Superior temporal gyrus (tissue), 1 donor: ENCODE results near the gene DMBX1.

Experiments
- DNase-seq: peaks from one replicate; pipeline ENCODE4 v3.0.0-alpha.2; 2016; ENCODE audit errors: extremely low spot score

The DMBX1 gene

GRCh38 chr1:46483589-46483988 lies 6.0 kb upstream of the DMBX1 start:
- DNase-seq, result no peak

- DNase-seq, result no peak
Measured at GRCh38 chr1:46484783-46485490, 4.7 kb upstream of the DMBX1 start.

DNA sequence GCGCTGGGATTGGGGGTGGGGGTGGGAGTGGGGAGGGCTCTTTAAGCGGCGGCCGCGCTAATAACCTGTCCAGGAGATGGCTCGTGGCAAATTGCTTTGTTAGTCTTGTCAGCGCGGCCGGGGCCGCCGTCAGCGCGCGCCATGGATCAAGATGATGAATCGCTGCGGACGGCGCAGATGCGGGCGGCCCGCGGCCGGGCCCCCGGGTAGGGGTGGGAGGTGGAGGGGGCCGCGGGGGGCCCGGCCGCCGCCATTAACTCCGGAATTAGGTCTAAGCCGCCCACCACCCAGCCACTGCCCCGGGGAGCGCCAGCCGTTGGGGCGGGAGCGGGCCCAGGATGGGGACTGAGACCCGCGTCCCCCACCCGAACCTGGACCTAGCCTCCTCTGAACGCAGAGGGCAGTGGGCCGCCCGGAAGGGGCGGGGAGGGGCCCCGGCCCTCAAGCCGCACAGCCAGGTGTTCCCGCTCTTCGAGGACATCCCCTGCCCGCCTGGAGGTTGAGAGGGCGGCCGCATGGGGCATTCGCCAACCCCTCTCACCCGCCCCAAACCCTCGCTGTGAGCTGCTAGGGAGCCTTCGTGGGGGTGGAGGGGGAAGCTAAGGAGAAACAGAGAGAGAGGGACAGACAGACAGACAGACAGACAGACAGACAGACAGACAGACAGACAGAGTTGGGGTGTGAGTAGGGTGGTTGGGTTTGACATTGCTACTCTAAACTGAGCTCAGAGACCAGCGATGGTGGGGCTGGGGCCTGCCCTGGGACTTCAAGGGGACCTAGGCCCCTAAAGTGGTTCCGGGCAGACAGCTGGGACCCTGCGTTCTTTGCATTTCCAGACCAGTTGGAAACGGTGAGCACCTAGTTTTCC lies 3.8 kb upstream of the DMBX1 start:
- DNase-seq, result no peak

GRCh38 chr1:46486432-46487015 lies 3.1 kb upstream of the DMBX1 start:
- DNase-seq, result no peak

DNA sequence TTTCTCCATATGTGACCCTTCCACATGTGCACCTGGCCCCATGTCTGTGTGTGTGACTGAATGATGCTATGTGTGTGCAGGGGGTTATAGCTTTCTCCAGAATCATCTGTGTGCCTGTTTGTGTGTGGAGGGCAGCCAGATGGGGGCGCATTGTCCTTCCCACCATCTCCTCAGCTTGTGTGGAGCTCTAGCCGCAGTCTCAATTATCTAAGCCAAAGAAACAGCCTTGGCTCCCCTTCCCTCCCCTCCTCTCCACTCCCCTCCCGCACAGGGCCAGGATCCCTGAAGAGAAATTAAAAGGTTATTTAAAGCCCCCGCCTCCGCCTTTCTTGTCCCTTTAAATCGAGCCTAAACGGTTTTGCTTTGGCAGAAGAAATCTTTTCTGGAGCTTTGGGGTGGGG lies 1.8 kb upstream of the DMBX1 start:
- no peak for DNase-seq

DNA sequence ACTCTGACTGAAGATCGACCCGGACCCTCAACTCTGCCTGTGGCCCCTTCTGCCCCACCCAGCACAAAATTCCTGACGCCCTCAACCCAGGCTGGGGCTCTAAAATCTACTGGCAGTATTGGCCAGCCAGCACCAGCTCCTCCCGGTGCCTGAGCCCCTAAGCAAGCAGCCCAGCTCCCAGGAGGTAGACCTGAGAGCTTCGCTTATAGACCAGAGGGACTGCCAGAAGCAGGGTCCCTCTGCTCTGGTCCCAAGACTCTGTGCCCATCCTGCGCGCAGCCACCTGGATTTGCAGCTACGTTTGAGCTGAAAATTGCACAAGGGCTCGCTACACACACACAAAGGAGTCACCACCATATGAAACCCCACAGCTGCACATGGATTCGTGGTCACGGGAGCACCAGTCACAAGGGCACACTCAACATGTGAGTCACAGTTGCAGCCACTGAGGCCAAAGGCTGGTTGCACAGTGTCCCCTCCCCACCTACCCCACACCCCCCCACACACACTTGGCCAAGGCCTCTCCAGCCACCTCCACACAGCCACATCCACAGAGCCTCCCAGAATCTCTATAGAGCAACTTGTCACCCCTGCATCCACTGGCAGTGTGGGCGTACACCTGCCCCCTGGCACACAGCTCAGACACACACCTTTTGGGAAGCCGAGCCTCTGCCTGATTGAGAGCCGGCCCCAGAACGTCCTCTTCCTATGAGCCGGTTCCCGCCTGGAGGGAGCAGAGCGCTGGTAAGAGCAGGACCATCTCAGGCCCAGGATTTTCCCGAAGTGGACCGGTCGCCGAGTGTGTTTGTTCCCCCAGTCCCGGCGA lies 1.1 kb upstream of the DMBX1 start:
- DNase-seq, result no peak

DNA sequence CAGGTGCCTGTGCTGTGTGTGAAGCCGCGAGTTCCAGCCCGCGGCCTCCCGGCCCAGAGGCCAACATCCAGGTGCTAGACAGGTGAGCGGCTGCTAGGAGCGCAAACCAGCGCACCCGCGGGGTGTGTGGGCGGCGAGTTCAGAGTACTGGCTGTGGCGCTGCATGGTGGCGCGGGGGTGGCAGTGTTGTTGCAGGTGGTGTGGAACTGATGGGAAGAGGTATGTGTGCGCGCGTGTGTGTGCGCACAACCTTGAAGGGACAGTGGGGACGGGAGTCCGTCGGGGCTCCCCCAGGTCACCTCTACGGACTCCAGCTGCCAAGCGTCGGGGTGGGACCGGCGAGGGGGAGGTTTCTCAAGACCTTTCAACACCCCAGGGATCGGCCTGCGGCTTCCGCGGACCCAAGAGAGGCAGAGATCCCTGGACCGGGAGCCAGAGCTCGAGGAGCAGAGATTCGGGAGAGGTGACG lies 433 bp upstream of the DMBX1 start:
- no peak for DNase-seq

GRCh38 chr1:46490406-46490655 lies 695 bp downstream of the DMBX1 start:
- DNase-seq, result no peak

- no peak for DNase-seq
Measured at GRCh38 chr1:46490656-46491442, 1.2 kb downstream of the DMBX1 start.

DNA sequence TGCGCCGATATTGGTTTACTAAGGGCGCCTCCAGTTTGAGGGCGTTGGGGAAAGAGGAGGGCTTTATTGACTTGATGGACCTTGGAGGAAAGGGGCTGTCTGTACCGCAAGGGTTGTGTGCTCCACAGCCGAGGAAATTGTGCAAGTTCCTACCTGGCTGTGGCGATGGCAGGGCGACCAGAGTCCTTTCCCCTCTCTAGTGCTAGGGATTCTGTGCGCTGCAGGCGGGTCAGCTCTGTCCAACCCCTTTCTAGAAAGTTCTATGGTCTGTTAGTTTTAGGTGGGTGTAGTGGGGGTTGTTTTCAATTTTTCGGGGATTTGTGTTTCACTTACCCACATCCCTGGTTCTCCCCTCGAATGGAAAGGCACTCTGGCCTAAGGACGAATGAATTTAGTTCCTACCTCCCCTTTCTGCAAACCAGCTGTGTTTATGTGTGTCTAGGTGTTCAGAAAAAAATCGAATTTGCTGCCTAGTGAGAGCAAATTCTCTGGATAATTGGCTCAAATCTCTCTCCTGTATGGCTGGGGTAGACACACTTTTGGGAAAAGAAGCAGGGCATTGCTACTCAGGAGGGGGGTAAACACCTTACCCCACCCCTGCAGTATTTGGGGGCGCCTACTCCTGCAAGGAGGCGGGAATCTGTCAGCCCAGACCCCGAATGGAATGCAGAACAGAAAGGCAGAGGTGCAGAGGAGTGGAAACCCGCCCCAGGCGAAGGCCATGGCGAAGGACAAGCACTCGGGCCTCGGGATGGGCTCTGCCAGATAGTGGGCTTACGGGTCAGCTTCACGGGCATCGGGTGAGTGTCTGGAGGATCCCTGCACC lies 2.0 kb downstream of the DMBX1 start:
- no peak for DNase-seq

DNA sequence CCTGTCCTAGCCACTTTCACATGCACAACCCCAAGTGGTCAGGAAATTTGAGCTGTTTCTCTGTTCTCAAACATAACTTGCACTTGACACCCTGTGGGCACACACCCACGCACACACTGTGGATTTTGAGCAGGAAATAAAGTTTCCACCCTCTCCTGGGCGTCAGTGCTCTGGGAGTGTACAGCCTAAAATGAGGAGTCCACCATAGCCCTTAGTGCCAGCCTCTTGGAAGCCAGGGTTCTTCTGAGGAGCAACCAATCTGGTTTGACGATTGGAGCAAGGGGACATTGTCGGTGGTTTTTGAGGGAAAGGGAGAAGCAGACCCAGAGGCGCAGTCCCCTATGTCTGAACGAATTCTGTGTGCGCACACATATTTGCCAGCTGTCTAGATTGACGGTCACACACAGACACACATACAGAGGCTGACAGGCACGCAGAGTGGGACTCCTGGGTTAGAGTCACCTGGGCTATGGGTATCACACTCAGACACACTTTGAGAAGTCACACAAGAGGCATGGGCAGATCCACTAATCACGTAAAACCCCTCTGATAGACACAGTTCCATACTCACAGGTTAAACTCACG lies 2.7 kb downstream of the DMBX1 start:
- no peak for DNase-seq

- DNase-seq, result no peak
Measured at GRCh38 chr1:46492871-46493270, 3.2 kb downstream of the DMBX1 start.

GRCh38 chr1:46493316-46494032 lies 3.8 kb downstream of the DMBX1 start:
- no peak for DNase-seq

DNA sequence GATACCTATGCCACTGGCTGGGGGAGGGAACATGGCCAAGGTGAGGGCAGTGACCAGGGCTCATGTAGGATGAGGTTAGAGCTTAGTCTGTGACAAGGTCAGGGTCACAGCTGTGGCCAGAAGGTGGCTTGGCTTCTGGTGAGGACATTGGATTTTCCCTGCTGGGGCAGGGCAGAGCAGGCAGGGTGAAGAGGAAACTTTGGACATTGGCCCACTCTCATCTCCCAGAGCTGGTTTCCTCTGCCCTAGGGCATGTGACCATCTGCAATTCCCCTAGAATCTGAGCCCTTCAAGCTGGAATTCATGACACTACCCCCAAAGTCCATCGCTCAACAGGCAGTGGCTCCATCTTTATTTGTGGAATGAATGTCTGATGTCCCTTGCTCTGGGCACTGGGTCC lies 5.3 kb downstream of the DMBX1 start:
- DNase-seq, result no peak

DNA sequence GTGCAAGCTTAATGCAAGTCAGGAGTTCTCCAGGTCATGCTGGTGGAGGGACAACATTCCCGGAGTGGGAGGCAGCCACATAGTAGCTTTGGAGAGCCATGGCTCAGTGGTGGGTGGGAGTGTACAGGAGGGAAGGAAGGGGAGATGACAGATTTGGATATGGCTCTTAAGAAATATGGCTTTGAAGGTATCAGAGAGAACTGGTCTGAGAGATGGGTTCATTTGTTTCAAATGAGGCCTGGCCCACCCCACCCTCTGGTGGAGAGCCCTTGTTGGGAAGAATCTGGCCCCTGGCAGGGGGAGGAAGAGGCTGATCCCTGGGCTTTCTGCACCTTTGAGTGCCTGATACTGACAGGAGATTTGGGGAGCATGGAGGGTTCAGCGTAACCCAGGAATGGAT lies 6.1 kb downstream of the DMBX1 start:
- DNase-seq, result no peak

- no peak for DNase-seq
Measured at GRCh38 chr1:46496505-46496904, 6.9 kb downstream of the DMBX1 start.

- DNase-seq, result no peak
Measured at GRCh38 chr1:46497020-46497419, 7.4 kb downstream of the DMBX1 start.

DNA sequence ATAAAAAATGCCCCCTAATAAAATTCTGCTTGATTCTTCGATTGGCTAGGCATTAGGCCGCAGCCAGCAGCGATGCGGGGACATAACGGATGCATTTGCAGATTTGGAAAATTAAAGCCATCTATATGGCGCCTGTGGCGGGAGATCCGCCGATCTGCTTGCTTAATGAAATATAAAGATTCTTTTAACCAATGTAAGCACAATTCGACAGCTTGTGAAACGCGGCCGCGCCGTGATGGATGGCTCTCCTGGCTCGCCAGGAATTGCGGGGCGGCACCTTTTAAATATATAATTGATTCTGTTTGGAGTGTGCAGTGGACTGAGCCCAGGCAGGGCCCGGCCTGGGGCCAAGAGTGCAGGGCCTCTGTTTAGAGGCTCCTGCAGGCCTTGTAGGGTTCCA lies 8.0 kb downstream of the DMBX1 start:
- DNase-seq, result no peak

DNA sequence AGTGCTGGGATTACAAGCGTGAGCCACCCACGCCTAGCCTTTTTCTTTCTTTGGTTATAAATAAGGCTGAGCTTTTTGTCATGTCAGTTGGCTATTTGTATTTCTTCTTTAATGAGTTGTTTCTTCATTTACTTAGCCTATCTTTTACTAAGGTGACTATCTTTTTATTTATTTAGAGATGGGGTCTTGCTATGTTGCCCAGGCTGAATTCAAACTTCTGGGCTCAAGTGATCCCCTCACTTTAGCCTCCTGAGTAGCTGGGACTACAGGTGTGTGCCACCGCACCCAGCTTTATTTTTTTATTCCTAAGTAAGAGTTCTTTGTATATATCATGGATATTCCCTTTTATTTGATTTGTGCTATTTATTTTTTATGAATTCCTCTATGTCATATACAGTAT lies 11.9 kb downstream of the DMBX1 start:
- DNase-seq, result no peak
